Neuronal stem cell (in vitro differentiated cells): ENCODE results near the gene MAP7D2.

Experiments
- DNase-seq: peaks from one replicate; pipeline ENCODE4 v3.0.0-alpha.2; 2013; ENCODE audit warnings: low spot score
- H2AFZ ChIP-seq: one replicate; pipeline ENCODE4 v1.6.1; 2013; ENCODE audit warnings: mild to moderate bottlenecking, low read length, inconsistent platforms
- H2AK5ac ChIP-seq: 2 replicates; pipeline ENCODE4 v1.6.1; 2013; ENCODE audit warnings: low read depth, mild to moderate bottlenecking, inconsistent platforms, low read length, moderate library complexity, mixed read lengths
- H2BK120ac ChIP-seq: 2 replicates; pipeline ENCODE4 v1.6.1; 2013; ENCODE audit warnings: low read depth, mild to moderate bottlenecking, inconsistent platforms, low read length, moderate library complexity, mixed read lengths
- H2BK12ac ChIP-seq: one replicate; pipeline ENCODE4 v1.6.1; 2013; ENCODE audit warnings: low read length, inconsistent platforms
- H2BK15ac ChIP-seq: 2 replicates; pipeline ENCODE4 v1.6.1; 2013; ENCODE audit warnings: mild to moderate bottlenecking, low read length, inconsistent platforms, mixed read lengths
- H2BK5ac ChIP-seq: one replicate; pipeline ENCODE4 v1.6.1; 2013; ENCODE audit warnings: inconsistent platforms, mild to moderate bottlenecking, low read length, moderate library complexity
- H3K14ac ChIP-seq: one replicate; pipeline ENCODE4 v1.6.1; 2013; ENCODE audit warnings: low read length, inconsistent platforms
- H3K18ac ChIP-seq: 2 replicates; pipeline ENCODE4 v1.6.1; 2013; ENCODE audit warnings: low read length, inconsistent platforms
- H3K23ac ChIP-seq: 2 replicates; pipeline ENCODE4 v1.6.1; 2013; ENCODE audit warnings: low read depth, mild to moderate bottlenecking, mixed read lengths, low read length, inconsistent platforms; ENCODE audit not compliant: poor library complexity
- H3K27ac ChIP-seq: replicated peaks from 3 replicates; pipeline ENCODE4 v1.5.1; 2013; ENCODE audit warnings: low read length, inconsistent platforms
- H3K27me3 ChIP-seq, 3 experiments: 2 replicates each; pipeline ENCODE4 v1.6.1; 2013; ENCODE audit warnings: low read length in 3 of 3, mild to moderate bottlenecking in 2 of 3, inconsistent platforms in 1 of 3, low read depth in 1 of 3, mixed read lengths in 1 of 3, moderate library complexity in 1 of 3; ENCODE audit not compliant: control insufficient read depth in 3 of 3, insufficient read depth in 3 of 3
- H3K36me3 ChIP-seq, 2 donors: replicated peaks in 1 of 2; 2 replicates each; pipeline ENCODE4 v1.6.1; 2013; ENCODE audit warnings: low read length in 2 of 2; ENCODE audit not compliant: control insufficient read depth in 2 of 2, insufficient read depth in 2 of 2
- H3K4ac ChIP-seq: 2 replicates; pipeline ENCODE4 v1.6.1; 2013; ENCODE audit warnings: inconsistent platforms, mild to moderate bottlenecking, low read length, moderate library complexity
- H3K4me1 ChIP-seq, 2 donors: 1 replicate in 1 of 2; 2 replicates in 1 of 2; pipeline ENCODE4 v1.6.1; 2013; ENCODE audit warnings: low read length in 2 of 2, low read depth in 1 of 2; ENCODE audit not compliant: control insufficient read depth in 2 of 2, insufficient read depth in 1 of 2
- H3K4me2 ChIP-seq: one replicate; pipeline ENCODE4 v1.6.1; 2013; ENCODE audit warnings: mild to moderate bottlenecking, low read length, inconsistent platforms; ENCODE audit not compliant: insufficient read depth, poor library complexity, severe bottlenecking
- H3K4me3 ChIP-seq, 2 donors: 2 replicates each; pipeline ENCODE4 v1.5.1; 2013; ENCODE audit warnings: low read length in 2 of 2, mild to moderate bottlenecking in 2 of 2, inconsistent platforms in 1 of 2, moderate library complexity in 1 of 2
- H3K79me1 ChIP-seq: one replicate; pipeline ENCODE4 v1.6.1; 2013; ENCODE audit warnings: low read depth, mild to moderate bottlenecking, inconsistent platforms, low read length, moderate library complexity
- H3K9ac ChIP-seq: one replicate; pipeline ENCODE4 v1.6.1; 2013; ENCODE audit warnings: mild to moderate bottlenecking, low read depth, low read length, inconsistent platforms; ENCODE audit not compliant: poor library complexity
- H3K9me3 ChIP-seq, 2 donors: replicated peaks in 1 of 2; 2 replicates each; pipeline versions ENCODE3 to v1.6.1; 2013; ENCODE audit warnings: low read length in 2 of 2, mild to moderate bottlenecking in 2 of 2, inconsistent platforms in 1 of 2, low read depth in 1 of 2, mixed read lengths in 1 of 2, moderate library complexity in 1 of 2; ENCODE audit not compliant: control insufficient read depth in 2 of 2, insufficient read depth in 1 of 2
- H4K8ac ChIP-seq: one replicate; pipeline ENCODE4 v1.6.1; 2013; ENCODE audit warnings: low read depth, mild to moderate bottlenecking, inconsistent platforms, low read length, moderate library complexity
- H4K91ac ChIP-seq: one replicate; pipeline ENCODE4 v1.6.1; 2013; ENCODE audit warnings: low read length, low read depth, mild to moderate bottlenecking, inconsistent platforms; ENCODE audit not compliant: poor library complexity
- WGBS, 2 donors: extraction: QIAGEN DNeasy Blood & Tissue Kit; methylation state at CpG; one replicate each; pipeline ENCODE4 v1.1.7; 2013; ENCODE audit warnings: missing lambda C conversion rate in 2 of 2, mixed read lengths in 1 of 2; ENCODE audit not compliant: insufficient read length in 2 of 2, insufficient replicate concordance in 1 of 2; ENCODE audit errors: extremely low coverage in 2 of 2; 5-methylcytosine and 5-hydroxymethylcytosine counted together

Gene MAP7D2

GRCh38 chrX:20001588-20001987 lies 115.1 kb downstream of the MAP7D2 start:
- Histone ChIP-seq H2AK5ac (no peak overlapping the region), H3K18ac (no peak overlapping the region), H3K4me3 (no peak overlapping the region), H4K8ac (no peak overlapping the region), H3K36me3 (no peaks in the 10 kb centered on the region), H2BK120ac (no peak overlapping the region), H4K91ac (no peak overlapping the region), H3K9ac (no peak overlapping the region), H3K9me3 (no peaks in the 10 kb centered on the region), H2BK15ac (no peak overlapping the region), H3K27ac (no peak overlapping the region), H3K4ac (no peak overlapping the region), H2BK5ac (no peak overlapping the region), H3K4me1 (peaks cover 2 to 4% of the 10 kb centered on the region in 2 donors), H3K27me3 (no peaks in the 10 kb centered on the region), H3K14ac (no peak overlapping the region), H3K4me2 (no peak overlapping the region), H2BK12ac (no peak overlapping the region), H3K79me1 (no peaks in the 10 kb centered on the region), H2AFZ (peak overlapping the region; percentile 57), H3K23ac (no peak overlapping the region)
- DNase-seq, result no peak
- no CpG with 5 or more reads among the region's 4 CpGs for WGBS, 2 donors

GRCh38 chrX:19991350-19991718 lies 125.4 kb downstream of the MAP7D2 start:
- Histone ChIP-seq H3K4me3 (peak overlapping the region in 1 of 2 donors; percentile 35), H3K9me3 (no peaks in the 10 kb centered on the region), H2BK12ac (no peak overlapping the region), H4K8ac (no peak overlapping the region), H3K14ac (no peak overlapping the region), H2BK15ac (no peak overlapping the region), H3K23ac (no peak overlapping the region), H3K4me1 (no peaks in the 10 kb centered on the region), H3K27ac (no peak overlapping the region), H2BK120ac (no peak overlapping the region), H3K27me3 (peaks cover 0 to 3% (median 0%) of the 10 kb centered on the region in 3 experiments), H3K79me1 (no peaks in the 10 kb centered on the region), H4K91ac (no peak overlapping the region), H3K4ac (no peak overlapping the region), H2BK5ac (no peak overlapping the region), H3K18ac (no peak overlapping the region), H3K36me3 (peaks cover 0 to 5% of the 10 kb centered on the region in 2 donors), H2AK5ac (no peak overlapping the region), H3K9ac (no peak overlapping the region), H2AFZ (peak overlapping the region; percentile 87), H3K4me2 (no peak overlapping the region)
- no peak for DNase-seq
- no CpG with 5 or more reads among the region's 6 CpGs for WGBS, 2 donors

- Histone ChIP-seq H3K4me1 (no peaks in the 10 kb centered on the region), H3K36me3 (peaks cover 0 to 5% of the 10 kb centered on the region in 2 donors), H3K9me3 (no peaks in the 10 kb centered on the region), H2BK5ac (no peak within 1 kb of the TSS), H3K27ac (no peak within 1 kb of the TSS), H3K23ac (no peak within 1 kb of the TSS), H3K4ac (no peak within 1 kb of the TSS), H2BK120ac (no peak within 1 kb of the TSS), H2AK5ac (no peak within 1 kb of the TSS), H2BK12ac (no peak within 1 kb of the TSS), H3K4me2 (peak within 1 kb of the TSS; percentile 40), H4K91ac (no peak within 1 kb of the TSS), H2AFZ (peak within 1 kb of the TSS; percentile 87), H4K8ac (no peak within 1 kb of the TSS), H3K18ac (peak within 1 kb of the TSS; percentile 76), H3K4me3 (peak within 1 kb of the TSS; percentile 67 to 92), H3K27me3 (no peaks in the 10 kb centered on the region), H3K9ac (peak within 1 kb of the TSS; percentile 81), H3K14ac (no peak within 1 kb of the TSS), H2BK15ac (no peak within 1 kb of the TSS), H3K79me1 (no peaks in the 10 kb centered on the region)
- DNase-seq, result peak; percentile 84
- WGBS, 2 donors, result no CpG with 5 or more reads among the region's 103 CpGs
These were observed 126.0 kb downstream of the MAP7D2 start, which contains the start of gene BCLAF3 for GRCh38 chrX:19990556-19991349. BCLAF3 (minus strand) TSS chrX:19991061; CDS start chrX:19970264, 20,797 bp downstream.

- no peaks in the 10 kb centered on the region for H3K79me1 ChIP-seq
- peak overlapping the region; percentile 76 for H3K18ac ChIP-seq
- H3K23ac ChIP-seq, result no peak overlapping the region
- H3K27me3 ChIP-seq, result no peaks in the 10 kb centered on the region
- H3K9me3 ChIP-seq, result no peaks in the 10 kb centered on the region
- no peak overlapping the region for H3K4ac ChIP-seq
- H3K4me2 ChIP-seq, result peak overlapping the region; percentile 40
- peaks cover 0 to 5% of the 10 kb centered on the region in 2 donors for H3K36me3 ChIP-seq
- DNase-seq, result peak; percentile 11
- no peaks in the 10 kb centered on the region for H3K4me1 ChIP-seq
- H3K14ac ChIP-seq, result no peak overlapping the region
- no peak overlapping the region for H2AK5ac ChIP-seq
- H3K27ac ChIP-seq, result no peak overlapping the region
- H2BK12ac ChIP-seq, result no peak overlapping the region
- no peak overlapping the region for H2BK15ac ChIP-seq
- H4K91ac ChIP-seq, result no peak overlapping the region
- no peak overlapping the region for H2BK5ac ChIP-seq
- peak overlapping the region; percentile 84 for H2AFZ ChIP-seq
- H3K9ac ChIP-seq, result peak overlapping the region; percentile 81
- WGBS, 2 donors, result no CpG with 5 or more reads among the region's 25 CpGs
- no peak overlapping the region for H4K8ac ChIP-seq
- no peak overlapping the region for H2BK120ac ChIP-seq
- peak overlapping the region; percentile 67 to 92 for H3K4me3 ChIP-seq
These were observed 126.6 kb downstream of the MAP7D2 start for GRCh38 chrX:19990151-19990555.
